Kidney (tissue), 14 donors: ENCODE measurements around the gene FN3KRP. TPM values are rescaled to one million over a fixed set of nuclear protein-coding genes. Genes with fewer than 3 reads are reported as not detected.

Source experiments
- DNase-seq, 5 donors: peaks; one replicate each; pipeline ENCODE4 v3.0.0-alpha.2; 2013 to 2020
- FAIRE-seq: peaks from 2 replicates; lab custom pipeline; 2012; peaks lifted over from hg19 to GRCh38; lab: Jason Lieb, UNC
- H3K27ac ChIP-seq, 2 donors: one replicate each; pipeline ENCODE4 v1.7.0; 2013; ENCODE audit warnings: low read depth in 2 of 2, low read length in 2 of 2, inconsistent platforms in 1 of 2
- H3K27me3 ChIP-seq: one replicate; pipeline ENCODE4 v1.7.1; 2013; ENCODE audit warnings: low read length, inconsistent platforms; ENCODE audit not compliant: control insufficient read depth, insufficient read depth
- H3K36me3 ChIP-seq, 3 donors: one replicate each; pipeline versions ENCODE4 v1.7.0 to v1.7.1; 2013; ENCODE audit warnings: low read length in 3 of 3, control low read depth in 1 of 3, inconsistent platforms in 1 of 3; ENCODE audit not compliant: insufficient read depth in 3 of 3, control insufficient read depth in 2 of 3
- H3K4me1 ChIP-seq, 3 donors: one replicate each; pipeline versions ENCODE4 v1.7.0 to v1.7.1; 2013; ENCODE audit warnings: low read length in 3 of 3, inconsistent platforms in 1 of 3, low read depth in 1 of 3; ENCODE audit not compliant: control insufficient read depth in 2 of 3, insufficient read depth in 2 of 3
- H3K4me3 ChIP-seq, 3 donors: one replicate each; pipeline versions ENCODE4 v1.7.0 to v1.8.1; 2013; ENCODE audit warnings: low read length in 3 of 3, control low read depth in 1 of 3, inconsistent platforms in 1 of 3
- H3K9ac ChIP-seq, 3 donors: one replicate each; pipeline versions ENCODE4 v1.7.0 to v1.7.1; 2013; ENCODE audit warnings: low read length in 3 of 3, control low read depth in 1 of 3, inconsistent platforms in 1 of 3
- H3K9me3 ChIP-seq, 3 donors: one replicate each; pipeline versions ENCODE4 v1.7.0 to v1.7.1; 2013; ENCODE audit warnings: low read length in 3 of 3, control low read depth in 1 of 3, inconsistent platforms in 1 of 3; ENCODE audit not compliant: control insufficient read depth in 2 of 3, insufficient read depth in 1 of 3
- intact Hi-C: fragments of 100-400 bp; cut with DNase I; formaldehyde crosslinking; loops from one replicate; pipeline ENCODE4 v1.11.1; 2022
- polyA plus RNA-seq: library from polyadenylated mRNA; stranded (reverse); fragments of 350-450 nt; fragmentation: Illumina TruSeq; extraction: RNeasy Lipid Tissue Mini Kit (QIAGEN cat#74804); gene quantifications from one replicate; pipeline ENCODE4 v1.2.3, GENCODE V29; 2014; ENCODE audit warnings: low read depth, low replicate concordance; ENCODE audit not compliant: insufficient read depth
- total RNA-seq: library from RNA; stranded (reverse); fragmentation: NEBNext Ultra II Directional; extraction: Animal tissue kit (Norgen Biotek cat#: 25700); gene quantifications from one replicate; pipeline ENCODE4 v1.2.1, GENCODE V29; 2021
- TF ChIP-seq, protein P1 (sequence below): IDR thresholded peaks from 3 replicates; pipeline ENCODE4 v1.5.1; 2012; ENCODE audit warnings: mild to moderate bottlenecking, moderate library complexity, borderline replicate concordance; ENCODE audit not compliant: insufficient read depth; ENCODE audit errors: extremely low read depth
- donor health status: control.
- donor health status: control.
- donor health status: control.
- donor health status: control.
- donor health status: control.
- donor health status: DM: yes; HTN: yes; CAD: no.
- donor health status: Normal renal cell carcinoma (clear cell type).

FN3KRP gene
- total and polyA plus RNA-seq, 2 donors from 2014 or later: 30.6 to 36.6 TPM

DNA sequence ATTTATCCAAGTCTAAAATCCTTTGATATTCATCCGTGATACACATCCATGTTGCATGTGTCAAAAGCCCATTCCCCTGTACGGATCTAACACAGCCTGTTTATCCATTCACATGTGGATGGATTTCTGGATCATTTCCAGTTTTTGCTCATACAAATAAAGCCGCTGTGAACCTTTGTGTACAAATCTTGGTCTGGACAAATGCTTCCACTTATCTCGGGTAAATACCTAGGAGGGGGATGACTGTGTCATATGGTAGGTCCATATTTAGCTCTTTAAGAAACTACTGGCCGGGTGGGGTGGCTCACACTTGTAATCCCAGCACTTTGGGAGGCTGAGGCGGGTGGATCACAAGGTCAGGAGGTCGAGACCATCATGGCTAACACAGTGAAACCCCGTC lies 29.0 kb downstream of the FN3KRP start:
- H3K4me3 ChIP-seq: no peak overlapping the region
- TF ChIP-seq, protein P1, sequence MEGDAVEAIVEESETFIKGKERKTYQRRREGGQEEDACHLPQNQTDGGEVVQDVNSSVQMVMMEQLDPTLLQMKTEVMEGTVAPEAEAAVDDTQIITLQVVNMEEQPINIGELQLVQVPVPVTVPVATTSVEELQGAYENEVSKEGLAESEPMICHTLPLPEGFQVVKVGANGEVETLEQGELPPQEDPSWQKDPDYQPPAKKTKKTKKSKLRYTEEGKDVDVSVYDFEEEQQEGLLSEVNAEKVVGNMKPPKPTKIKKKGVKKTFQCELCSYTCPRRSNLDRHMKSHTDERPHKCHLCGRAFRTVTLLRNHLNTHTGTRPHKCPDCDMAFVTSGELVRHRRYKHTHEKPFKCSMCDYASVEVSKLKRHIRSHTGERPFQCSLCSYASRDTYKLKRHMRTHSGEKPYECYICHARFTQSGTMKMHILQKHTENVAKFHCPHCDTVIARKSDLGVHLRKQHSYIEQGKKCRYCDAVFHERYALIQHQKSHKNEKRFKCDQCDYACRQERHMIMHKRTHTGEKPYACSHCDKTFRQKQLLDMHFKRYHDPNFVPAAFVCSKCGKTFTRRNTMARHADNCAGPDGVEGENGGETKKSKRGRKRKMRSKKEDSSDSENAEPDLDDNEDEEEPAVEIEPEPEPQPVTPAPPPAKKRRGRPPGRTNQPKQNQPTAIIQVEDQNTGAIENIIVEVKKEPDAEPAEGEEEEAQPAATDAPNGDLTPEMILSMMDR: no peak
- intact Hi-C loops: no loop called here
- FAIRE-seq (no peak), DNase-seq (no peak)
- no peak overlapping the region for H3K27ac ChIP-seq
- no peaks in the 10 kb centered on the region for H3K27me3 ChIP-seq
- H3K4me1 ChIP-seq: no peaks in the 10 kb centered on the region
- no peak overlapping the region for H3K9ac ChIP-seq
- peaks cover 7 to 18% (median 14%) of the 10 kb centered on the region in 3 donors for H3K36me3 ChIP-seq
- peaks cover 0 to 2% (median 0%) of the 10 kb centered on the region in 3 donors for H3K9me3 ChIP-seq

DNA sequence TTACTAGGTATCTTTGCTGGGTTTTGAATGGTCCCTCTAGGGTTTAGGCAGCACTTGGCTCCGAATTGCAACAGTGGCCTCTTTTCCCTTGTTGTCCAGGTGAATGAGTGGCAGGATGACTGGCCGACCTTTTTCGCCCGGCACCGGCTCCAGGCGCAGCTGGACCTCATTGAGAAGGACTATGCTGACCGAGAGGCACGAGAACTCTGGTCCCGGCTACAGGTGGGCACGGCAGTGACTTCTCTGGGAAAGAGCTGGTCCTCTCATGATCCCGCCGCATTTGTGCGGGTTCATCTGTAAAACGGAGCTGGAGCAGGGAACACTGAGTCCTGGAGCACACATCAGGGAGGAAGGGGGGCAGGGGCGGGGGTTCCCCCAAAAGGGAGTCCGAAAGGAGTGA lies 32.2 kb downstream of the FN3KRP start:
- H3K27me3 ChIP-seq: no peaks in the 10 kb centered on the region
- no peaks in the 10 kb centered on the region for H3K9me3 ChIP-seq
- peaks cover 0 to under 1% (median 0%) of the 10 kb centered on the region in 3 donors for H3K36me3 ChIP-seq
- no peak overlapping the region for H3K4me3 ChIP-seq
- H3K27ac ChIP-seq: no peak overlapping the region
- H3K4me1 ChIP-seq: peaks cover 0 to 8% (median 5%) of the 10 kb centered on the region in 3 donors
- H3K9ac ChIP-seq: no peak overlapping the region
- TF ChIP-seq, protein P1: no peak
- intact Hi-C loops: no loop called here
- DNase-seq (no peak), FAIRE-seq (no peak)

DNA sequence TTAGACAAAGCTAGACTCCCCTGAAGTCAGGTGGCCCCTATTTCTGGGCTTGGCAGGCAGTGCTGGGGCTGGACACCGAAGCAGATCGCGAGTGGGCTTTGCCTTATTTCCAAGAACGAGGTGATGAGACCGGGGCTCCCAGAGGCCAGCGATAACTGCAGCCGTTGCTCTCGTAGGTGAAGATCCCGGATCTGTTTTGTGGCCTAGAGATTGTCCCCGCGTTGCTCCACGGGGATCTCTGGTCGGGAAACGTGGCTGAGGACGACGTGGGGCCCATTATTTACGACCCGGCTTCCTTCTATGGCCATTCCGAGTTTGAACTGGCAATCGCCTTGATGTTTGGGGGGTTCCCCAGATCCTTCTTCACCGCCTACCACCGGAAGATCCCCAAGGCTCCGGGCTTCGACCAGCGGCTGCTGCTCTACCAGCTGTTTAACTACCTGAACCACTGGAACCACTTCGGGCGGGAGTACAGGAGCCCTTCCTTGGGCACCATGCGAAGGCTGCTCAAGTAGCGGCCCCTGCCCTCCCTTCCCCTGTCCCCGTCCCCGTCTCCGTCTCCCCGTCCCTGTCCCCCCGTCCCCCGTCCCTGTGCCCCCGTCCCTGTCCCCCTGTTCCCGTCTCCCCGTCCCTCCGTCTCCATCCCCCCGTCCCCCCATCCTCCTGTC lies 33.9 kb downstream of the FN3KRP start:
- peaks cover 0 to 8% (median 5%) of the 10 kb centered on the region in 3 donors for H3K4me1 ChIP-seq
- no peaks in the 10 kb centered on the region for H3K27me3 ChIP-seq
- H3K4me3 ChIP-seq: no peak overlapping the region
- H3K9ac ChIP-seq: no peak overlapping the region
- intact Hi-C loops: loop anchor here (10.0 kb wide), 1 partner anchor 96 kb away; no protein-coding TSS in a partner anchor
- FAIRE-seq (no peak), DNase-seq (peak in 3 of 5 donors; percentile 6 to 81 (median 68))
- H3K9me3 ChIP-seq: no peaks in the 10 kb centered on the region
- no peaks in the 10 kb centered on the region for H3K36me3 ChIP-seq
- H3K27ac ChIP-seq: no peak overlapping the region
- TF ChIP-seq, protein P1: no peak
